Ascending aorta (tissue), 2 donors: ENCODE results near the gene CHAT. TPM values are rescaled to one million over a fixed set of nuclear protein-coding genes. Genes with fewer than 3 reads are reported as not detected.

Experiments used
- DNase-seq, 2 donors: peaks; one replicate each; pipeline ENCODE4 v3.0.0-alpha.2; 2019; ENCODE audit warnings: low spot score in 2 of 2
- H3K27ac ChIP-seq, 2 donors: fragments of 200-600 bp; sonication (generic); one replicate each; pipeline ENCODE4 v1.5.1; 2016 to 2017; ENCODE audit warnings: mild to moderate bottlenecking in 1 of 2
- H3K27me3 ChIP-seq: fragments of 200-600 bp; sonication (generic); one replicate; pipeline ENCODE4 v1.5.1; 2017
- H3K36me3 ChIP-seq, 2 donors: fragments of 200-600 bp; sonication (generic); one replicate each; pipeline ENCODE4 v1.5.1; 2016
- H3K4me1 ChIP-seq, 2 donors: fragments of 200-600 bp; sonication (generic); one replicate each; pipeline ENCODE4 v1.5.1; 2016 to 2017; ENCODE audit warnings: mild to moderate bottlenecking in 1 of 2
- H3K4me3 ChIP-seq, 2 donors: fragments of 200-600 bp; sonication (generic); one replicate each; pipeline ENCODE4 v1.5.1; 2016 to 2017; ENCODE audit warnings: mild to moderate bottlenecking in 1 of 2
- H3K9me3 ChIP-seq, 2 donors: fragments of 200-600 bp; sonication (generic); one replicate each; pipeline ENCODE4 v1.5.1; 2016
- CTCF ChIP-seq, 3 experiments: fragments of 200-600 bp in 2 of 3; fragments of 450-650 bp in 1 of 3; sonication (generic) in 2 of 3; IDR thresholded peaks; one replicate each; pipeline ENCODE4 v1.5.1; 2016 to 2019; ENCODE audit warnings: antibody characterized with exemption in 3 of 3, mild to moderate bottlenecking in 1 of 3, moderate library complexity in 1 of 3
- intact Hi-C: fragments of 100-400 bp; cut with DNase I; formaldehyde crosslinking; loops from one replicate; pipeline ENCODE4 v1.15.1; 2023
- total RNA-seq: library from RNA; depleted of rRNA; stranded (reverse); fragments of >200 nt; gene quantifications from one replicate; pipeline ENCODE4 v1.1.0, GENCODE V29; 2016

CHAT gene
- total RNA-seq, 1 donor from 2014 or later: not detected

GRCh38 chr10:49698679-49699078, 84.8 kb downstream of the CHAT start:
- Histone ChIP-seq H3K9me3 (no peaks in the 10 kb centered on the region), H3K36me3 (no peaks in the 10 kb centered on the region), H3K4me3 (no peak overlapping the region), H3K27ac (no peak overlapping the region), H3K27me3 (no peaks in the 10 kb centered on the region), H3K4me1 (no peaks in the 10 kb centered on the region)
- TF ChIP-seq CTCF (IDR thresholded peaks at IDR 0.05): no peak
- intact Hi-C loops: no loop called here
- DNase-seq: no peak

DNA sequence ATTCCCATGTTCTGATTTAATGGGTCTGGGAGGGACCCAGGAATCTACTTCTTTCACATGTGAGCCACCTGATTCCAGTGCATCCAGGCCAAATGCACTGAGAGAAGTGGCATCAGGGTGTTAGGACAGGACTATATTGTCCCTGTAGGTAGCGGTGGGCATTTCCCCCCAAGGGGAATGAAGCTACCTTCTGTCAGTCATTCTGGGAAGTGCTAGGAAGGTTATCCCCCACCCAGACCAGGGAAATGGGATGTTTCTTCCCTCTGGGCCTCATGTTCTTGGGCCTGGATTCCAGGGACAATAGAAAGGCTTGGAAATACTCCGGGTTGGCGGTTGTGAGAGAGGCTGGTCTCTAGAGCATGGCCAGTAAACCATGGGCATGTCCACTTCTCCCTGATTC, 86.4 kb downstream of the CHAT start:
- H3K4me3 ChIP-seq: no peak overlapping the region
- no peak for DNase-seq
- H3K9me3 ChIP-seq: no peaks in the 10 kb centered on the region
- H3K36me3 ChIP-seq: no peaks in the 10 kb centered on the region
- intact Hi-C loops: no loop called here
- H3K4me1 ChIP-seq: no peaks in the 10 kb centered on the region
- TF ChIP-seq CTCF (IDR thresholded peaks at IDR 0.05): no peak
- no peaks in the 10 kb centered on the region for H3K27me3 ChIP-seq
- no peak overlapping the region for H3K27ac ChIP-seq

GRCh38 chr10:49700997-49701396, 87.2 kb downstream of the CHAT start:
- TF ChIP-seq CTCF (IDR thresholded peaks at IDR 0.05): no peak
- intact Hi-C loops: no loop called here
- Histone ChIP-seq H3K36me3 (no peaks in the 10 kb centered on the region), H3K27me3 (no peaks in the 10 kb centered on the region), H3K27ac (no peak overlapping the region), H3K4me3 (no peak overlapping the region), H3K4me1 (no peaks in the 10 kb centered on the region), H3K9me3 (no peaks in the 10 kb centered on the region)
- no peak for DNase-seq

GRCh38 chr10:49707585-49707984, 93.7 kb downstream of the CHAT start:
- no peaks in the 10 kb centered on the region for H3K27me3 ChIP-seq
- H3K36me3 ChIP-seq: no peaks in the 10 kb centered on the region
- no peak overlapping the region for H3K4me3 ChIP-seq
- DNase-seq: no peak
- TF ChIP-seq CTCF (IDR thresholded peaks at IDR 0.05): no peak
- no peaks in the 10 kb centered on the region for H3K4me1 ChIP-seq
- intact Hi-C loops: no loop called here
- no peak overlapping the region for H3K27ac ChIP-seq
- no peaks in the 10 kb centered on the region for H3K9me3 ChIP-seq

GRCh38 chr10:49709934-49710333, 96.1 kb downstream of the CHAT start:
- H3K27me3 ChIP-seq: no peaks in the 10 kb centered on the region
- no peak overlapping the region for H3K27ac ChIP-seq
- H3K36me3 ChIP-seq: no peaks in the 10 kb centered on the region
- H3K4me1 ChIP-seq: no peaks in the 10 kb centered on the region
- TF ChIP-seq CTCF (IDR thresholded peaks at IDR 0.05): no peak
- intact Hi-C loops: no loop called here
- DNase-seq: no peak
- no peaks in the 10 kb centered on the region for H3K9me3 ChIP-seq
- no peak overlapping the region for H3K4me3 ChIP-seq

GRCh38 chr10:49710966-49711365, 97.1 kb downstream of the CHAT start:
- Histone ChIP-seq H3K27me3 (no peaks in the 10 kb centered on the region), H3K9me3 (no peaks in the 10 kb centered on the region), H3K36me3 (no peaks in the 10 kb centered on the region), H3K27ac (no peak overlapping the region), H3K4me3 (no peak overlapping the region), H3K4me1 (no peaks in the 10 kb centered on the region)
- TF ChIP-seq CTCF (IDR thresholded peaks at IDR 0.05): no peak
- no peak for DNase-seq
- intact Hi-C loops: no loop called here
